Esophagus muscularis mucosa (tissue), 3 donors: ENCODE results near the gene PCNX1.

Source experiments
- CTCF ChIP-seq, 3 experiments: fragments of 200-600 bp in 2 of 3; fragments of 450-650 bp in 1 of 3; sonication (generic) in 2 of 3; IDR thresholded peaks; one replicate each; pipeline ENCODE4 v1.5.1; 2017 to 2019; ENCODE audit warnings: antibody characterized with exemption in 3 of 3, mild to moderate bottlenecking in 2 of 3, moderate library complexity in 1 of 3
- POLR2A ChIP-seq: fragments of 450-650 bp; IDR thresholded peaks from one replicate; pipeline ENCODE4 v1.6.1; 2017; ENCODE audit warnings: antibody characterized with exemption, moderate library complexity, mild to moderate bottlenecking, low read depth

- TF ChIP-seq POLR2A (no peak), CTCF (IDR thresholded peaks at IDR 0.05) (no peak)
Observed at GRCh38 chr14:70971560-70971959, 64.3 kb downstream of the PCNX1 start.
